ENCODE measurements around the gene TIAM1.

Gene TIAM1, protein sequence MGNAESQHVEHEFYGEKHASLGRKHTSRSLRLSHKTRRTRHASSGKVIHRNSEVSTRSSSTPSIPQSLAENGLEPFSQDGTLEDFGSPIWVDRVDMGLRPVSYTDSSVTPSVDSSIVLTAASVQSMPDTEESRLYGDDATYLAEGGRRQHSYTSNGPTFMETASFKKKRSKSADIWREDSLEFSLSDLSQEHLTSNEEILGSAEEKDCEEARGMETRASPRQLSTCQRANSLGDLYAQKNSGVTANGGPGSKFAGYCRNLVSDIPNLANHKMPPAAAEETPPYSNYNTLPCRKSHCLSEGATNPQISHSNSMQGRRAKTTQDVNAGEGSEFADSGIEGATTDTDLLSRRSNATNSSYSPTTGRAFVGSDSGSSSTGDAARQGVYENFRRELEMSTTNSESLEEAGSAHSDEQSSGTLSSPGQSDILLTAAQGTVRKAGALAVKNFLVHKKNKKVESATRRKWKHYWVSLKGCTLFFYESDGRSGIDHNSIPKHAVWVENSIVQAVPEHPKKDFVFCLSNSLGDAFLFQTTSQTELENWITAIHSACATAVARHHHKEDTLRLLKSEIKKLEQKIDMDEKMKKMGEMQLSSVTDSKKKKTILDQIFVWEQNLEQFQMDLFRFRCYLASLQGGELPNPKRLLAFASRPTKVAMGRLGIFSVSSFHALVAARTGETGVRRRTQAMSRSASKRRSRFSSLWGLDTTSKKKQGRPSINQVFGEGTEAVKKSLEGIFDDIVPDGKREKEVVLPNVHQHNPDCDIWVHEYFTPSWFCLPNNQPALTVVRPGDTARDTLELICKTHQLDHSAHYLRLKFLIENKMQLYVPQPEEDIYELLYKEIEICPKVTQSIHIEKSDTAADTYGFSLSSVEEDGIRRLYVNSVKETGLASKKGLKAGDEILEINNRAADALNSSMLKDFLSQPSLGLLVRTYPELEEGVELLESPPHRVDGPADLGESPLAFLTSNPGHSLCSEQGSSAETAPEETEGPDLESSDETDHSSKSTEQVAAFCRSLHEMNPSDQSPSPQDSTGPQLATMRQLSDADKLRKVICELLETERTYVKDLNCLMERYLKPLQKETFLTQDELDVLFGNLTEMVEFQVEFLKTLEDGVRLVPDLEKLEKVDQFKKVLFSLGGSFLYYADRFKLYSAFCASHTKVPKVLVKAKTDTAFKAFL (N-terminal part only)

DNA sequence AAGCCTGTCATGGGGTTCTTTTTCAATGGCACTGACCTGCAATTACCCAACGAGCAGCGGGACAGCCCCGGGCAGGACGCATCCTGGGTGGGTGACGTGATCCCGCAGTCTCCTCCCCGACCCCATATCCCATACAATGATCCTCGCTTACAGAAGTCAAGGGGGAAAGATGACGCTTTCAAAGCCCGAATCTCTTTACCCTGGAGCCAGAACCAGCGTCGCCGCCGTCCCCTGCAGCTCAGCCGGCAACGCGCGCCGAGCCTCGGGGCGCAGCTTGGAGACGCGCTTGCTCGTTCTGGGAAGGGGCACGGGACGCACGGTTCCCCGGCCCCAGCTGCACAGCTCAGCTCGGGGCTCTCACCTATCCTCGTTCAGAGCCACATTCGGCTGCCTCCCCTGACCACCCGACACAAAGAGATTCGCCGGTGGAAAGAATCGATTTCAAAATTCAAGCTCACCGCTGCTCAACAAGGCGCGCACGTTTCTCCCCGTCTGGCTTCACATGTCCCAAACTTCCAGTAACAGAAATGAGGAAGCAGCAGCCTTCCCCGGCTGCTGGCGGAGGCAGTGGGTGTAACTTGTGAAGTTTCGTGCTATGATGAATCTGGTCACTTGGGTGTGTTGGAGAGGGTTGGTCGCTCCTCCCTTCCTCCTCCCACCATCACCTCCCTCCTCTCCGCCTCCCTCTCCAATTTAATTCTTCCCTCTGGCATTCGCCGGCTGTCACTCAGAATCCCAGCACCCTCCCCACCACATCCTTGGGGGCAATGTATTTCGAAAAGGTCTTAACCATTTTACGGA, at the start of gene TIAM1:
Gene TIAM1 (minus strand): TSS at position 582 of the 801 bp plus-strand sequence. CDS start 77,289 bp downstream, outside the sequence.
- DNase-seq = peak; percentile 30

DNA sequence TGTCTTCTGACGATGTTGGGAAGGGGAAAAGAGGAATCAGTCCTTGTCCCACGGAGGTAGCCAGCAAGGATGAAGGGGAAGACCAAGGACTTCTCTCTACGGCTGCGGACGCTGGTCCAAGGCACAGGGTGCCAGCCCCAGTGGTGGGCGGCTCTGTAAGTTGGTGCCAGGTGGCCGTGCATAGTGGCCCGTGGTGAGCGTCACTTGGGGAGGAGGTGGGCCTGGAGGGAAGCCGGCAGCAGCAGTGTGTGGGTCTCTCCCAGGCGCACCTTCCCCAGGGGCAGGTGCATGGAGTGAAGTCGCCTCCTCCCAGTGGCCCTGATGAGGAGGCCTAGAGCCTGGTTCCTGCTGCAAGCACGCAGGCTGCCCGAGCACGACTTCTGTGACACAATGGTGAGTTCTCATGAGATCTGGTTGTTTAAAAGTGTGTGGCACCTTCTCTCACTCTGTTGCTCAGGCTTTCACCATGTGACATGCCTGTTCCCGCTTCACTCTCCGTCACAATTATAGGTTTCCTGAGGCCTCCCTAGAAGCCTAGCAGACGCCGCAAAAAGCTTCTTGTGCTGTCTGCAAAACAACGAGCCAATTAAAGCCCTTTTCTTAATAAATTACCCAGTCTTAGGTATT, 43.6 kb upstream of the TIAM1 start:
- no peak for DNase-seq

- no peak for DNase-seq
Observed at GRCh38 chr21:31386006-31386405, 41.9 kb upstream of the TIAM1 start.

GRCh38 chr21:31383770-31384169, 39.7 kb upstream of the TIAM1 start:
- no peak for DNase-seq

DNA sequence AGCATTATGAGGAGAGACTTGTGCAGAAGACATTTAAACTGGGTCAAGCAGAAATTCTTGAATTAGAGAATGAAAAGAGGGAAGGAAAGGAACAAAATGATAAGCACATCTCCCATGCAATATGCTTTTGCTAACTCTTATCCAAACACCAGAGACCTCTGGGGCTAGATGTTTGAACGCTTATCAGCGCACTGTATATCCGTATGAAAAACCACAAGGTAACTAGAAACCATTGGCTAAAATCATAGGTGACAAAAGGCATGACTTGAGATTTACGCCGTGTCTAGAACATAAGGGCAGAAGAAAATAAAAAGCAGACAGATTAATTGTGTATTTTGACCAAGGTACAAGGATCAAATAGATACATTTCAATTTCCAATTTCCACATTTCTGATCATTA, 38.0 kb upstream of the TIAM1 start:
- DNase-seq = no peak

GRCh38 chr21:31376301-31376700, 32.2 kb upstream of the TIAM1 start:
- DNase-seq = no peak

- DNase-seq = no peak
Observed at GRCh38 chr21:31374395-31374794, 30.3 kb upstream of the TIAM1 start.

DNA sequence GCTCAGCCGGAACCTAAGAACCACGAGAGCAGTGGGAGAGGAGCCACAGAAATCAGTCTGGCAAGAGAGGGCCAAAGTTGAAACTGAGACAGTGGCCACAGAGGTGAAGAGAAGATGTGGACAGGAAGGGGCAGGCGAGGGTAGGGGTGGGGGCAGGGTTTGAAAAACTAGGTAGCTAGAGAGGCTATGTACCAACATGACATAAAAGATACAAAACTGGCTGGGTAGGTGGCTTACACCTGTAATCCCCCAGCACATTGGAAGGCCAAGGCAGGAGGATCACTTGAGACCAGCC, 28.4 kb upstream of the TIAM1 start:
- no peak for DNase-seq

- no peak for DNase-seq
Observed at GRCh38 chr21:31371715-31372470, 27.8 kb upstream of the TIAM1 start.

DNA sequence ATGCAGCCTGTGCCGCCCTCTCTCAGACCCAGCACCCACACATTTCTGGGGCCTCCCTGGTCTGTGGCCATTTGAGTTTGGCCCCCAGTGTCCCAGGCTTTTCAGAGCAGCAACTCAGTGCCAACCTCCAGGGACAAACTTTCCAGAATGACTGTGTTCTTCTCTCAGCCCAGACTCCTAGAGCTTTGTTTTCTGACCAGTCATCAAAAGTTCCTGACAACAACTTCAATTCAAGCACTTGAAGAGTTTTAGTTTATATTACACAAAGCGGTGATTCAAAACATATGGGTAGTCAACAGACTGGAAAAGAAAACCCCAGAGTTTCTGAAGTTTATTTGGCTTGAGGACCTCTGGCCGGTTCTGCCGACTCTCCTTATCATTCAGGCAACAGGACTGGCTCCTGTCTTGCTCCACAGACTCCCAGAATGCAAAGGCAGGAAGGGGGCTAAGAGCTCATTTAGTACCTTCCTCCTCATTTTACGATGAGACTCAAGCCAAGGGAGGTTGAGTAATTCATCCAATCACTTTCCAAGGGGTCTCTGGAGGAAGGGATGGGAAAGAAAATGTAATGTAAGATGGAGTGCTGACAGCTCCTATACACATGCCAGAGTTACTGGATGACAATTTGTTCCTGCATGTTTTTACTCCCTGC, 27.0 kb upstream of the TIAM1 start:
- no peak for DNase-seq

GRCh38 chr21:31370281-31370892, 26.3 kb upstream of the TIAM1 start:
- DNase-seq = no peak

GRCh38 chr21:31368361-31368760, 24.3 kb upstream of the TIAM1 start:
- no peak for DNase-seq

GRCh38 chr21:31367801-31368200, 23.7 kb upstream of the TIAM1 start:
- DNase-seq = no peak

- DNase-seq = no peak
Observed at GRCh38 chr21:31366825-31367224, 22.8 kb upstream of the TIAM1 start.

- DNase-seq = no peak
Observed at GRCh38 chr21:31364253-31364945, 20.3 kb upstream of the TIAM1 start.

GRCh38 chr21:31363720-31364119, 19.7 kb upstream of the TIAM1 start:
- peak; percentile 19 for DNase-seq

DNA sequence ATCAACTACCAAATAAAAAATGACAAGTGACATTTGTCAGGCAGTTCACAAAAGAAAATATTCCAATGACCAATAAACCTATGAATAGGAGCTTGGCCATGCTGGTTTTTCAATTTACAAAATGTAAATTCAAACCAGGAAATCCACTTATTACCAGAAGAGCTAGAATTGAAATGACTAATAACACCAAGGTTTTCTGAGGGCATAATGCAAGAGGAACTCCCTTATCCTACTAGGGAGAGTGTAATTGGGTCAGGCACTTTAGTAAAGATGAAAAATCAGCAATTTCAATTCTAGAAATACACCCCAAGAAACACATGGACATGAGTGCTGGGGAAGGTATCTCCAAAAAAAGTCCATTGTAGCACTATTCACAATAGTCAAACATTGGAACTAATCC, 16.7 kb upstream of the TIAM1 start:
- no peak for DNase-seq

DNA sequence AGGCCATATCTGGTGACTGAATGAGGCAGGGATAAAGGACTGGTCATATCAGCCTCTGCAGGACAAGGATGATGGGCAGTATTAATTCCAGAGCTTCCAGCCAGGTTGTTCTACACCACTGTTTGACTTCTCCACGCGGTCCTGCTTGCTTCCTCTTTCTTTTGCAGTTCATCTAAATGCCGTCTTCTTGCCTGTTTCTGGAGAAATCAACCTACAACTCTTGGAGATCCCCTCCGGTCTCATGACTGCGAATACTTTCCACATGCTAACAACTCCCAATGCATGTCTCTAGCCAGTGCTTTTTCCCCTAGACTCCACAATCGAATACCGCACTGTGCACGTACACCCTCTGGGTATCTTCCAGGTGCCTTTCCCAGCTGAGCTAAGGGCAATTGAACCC, 14.1 kb upstream of the TIAM1 start:
- DNase-seq = no peak

DNA sequence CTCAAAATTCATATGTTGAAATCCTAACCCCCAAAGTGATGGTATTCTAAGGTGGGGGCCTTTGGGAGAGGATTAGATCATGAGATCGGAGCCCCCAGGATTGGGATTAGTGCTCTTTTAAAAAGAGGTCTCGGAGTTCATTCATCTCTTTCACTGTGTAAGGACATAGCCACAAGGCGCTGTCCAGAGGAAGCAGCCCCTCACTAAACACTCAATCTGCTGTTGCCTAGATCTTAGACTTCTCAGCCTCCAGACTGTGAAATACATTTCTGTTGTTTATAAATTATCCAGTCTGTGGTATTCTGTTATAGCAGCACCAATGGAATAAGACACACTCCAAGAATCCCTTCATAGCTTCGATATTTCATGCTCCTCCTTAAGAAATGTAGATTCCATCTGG, 12.4 kb upstream of the TIAM1 start:
- DNase-seq = no peak

Data from CD4-positive, alpha-beta T cell treated with Interleukin-17A for 4 hours (primary cell).